ENCODE data around the gene HOXC9. TPM values are rescaled to one million over a fixed set of nuclear protein-coding genes. Genes with fewer than 3 reads are reported as not detected.

Gene HOXC9
- total RNA-seq, 1 experiment from 2014 or later = 6.0 TPM

DNA sequence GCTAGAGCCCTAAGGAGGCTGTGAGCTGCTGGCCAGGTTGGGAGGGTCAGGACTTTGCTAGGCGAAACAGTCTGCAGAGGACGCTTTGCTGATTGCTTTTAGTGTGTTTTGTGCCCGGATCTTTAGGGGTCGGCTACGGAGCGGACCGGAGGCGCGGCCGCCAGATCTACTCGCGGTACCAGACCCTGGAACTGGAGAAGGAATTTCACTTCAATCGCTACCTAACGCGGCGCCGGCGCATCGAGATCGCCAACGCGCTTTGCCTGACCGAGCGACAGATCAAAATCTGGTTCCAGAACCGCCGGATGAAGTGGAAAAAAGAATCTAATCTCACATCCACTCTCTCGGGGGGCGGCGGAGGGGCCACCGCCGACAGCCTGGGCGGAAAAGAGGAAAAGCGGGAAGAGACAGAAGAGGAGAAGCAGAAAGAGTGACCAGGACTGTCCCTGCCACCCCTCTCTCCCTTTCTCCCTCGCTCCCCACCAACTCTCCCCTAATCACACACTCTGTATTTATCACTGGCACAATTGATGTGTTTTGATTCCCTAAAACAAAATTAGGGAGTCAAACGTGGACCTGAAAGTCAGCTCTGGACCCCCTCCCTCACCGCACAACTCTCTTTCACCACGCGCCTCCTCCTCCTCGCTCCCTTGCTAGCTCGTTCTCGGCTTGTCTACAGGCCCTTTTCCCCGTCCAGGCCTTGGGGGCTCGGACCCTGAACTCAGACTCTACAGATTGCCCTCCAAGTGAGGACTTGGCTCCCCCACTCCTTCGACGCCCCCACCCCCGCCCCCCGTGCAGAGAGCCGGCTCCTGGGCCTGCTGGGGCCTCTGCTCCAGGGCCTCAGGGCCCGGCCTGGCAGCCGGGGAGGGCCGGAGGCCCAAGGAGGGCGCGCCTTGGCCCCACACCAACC is 29.8 kb downstream of the HOXC9 start:
- no peak overlapping the region for H3K4me3 Mint-ChIP-seq (ENCODE audit: unreplicated experiment)
- intact Hi-C loops (cut with micrococcal nuclease) = no loop called here
- no peaks in the 10 kb centered on the region for H3K9me3 Mint-ChIP-seq (ENCODE audit: unreplicated experiment)
- H3K4me1 Mint-ChIP-seq (ENCODE audit: insufficient read depth, unreplicated experiment) = peaks cover 5% of the 10 kb centered on the region
- DNase-seq (ENCODE audit: unreplicated experiment) = no peak
- H3K27me3 Mint-ChIP-seq (ENCODE audit: insufficient read depth, unreplicated experiment) = no peaks in the 10 kb centered on the region
- no peak overlapping the region for H3K27ac Mint-ChIP-seq (ENCODE audit: low read depth, unreplicated experiment)
- BruUV-seq (replicated peaks) = no TSS peak
- peaks cover 20% of the 10 kb centered on the region for H3K36me3 Mint-ChIP-seq (ENCODE audit: insufficient read depth, unreplicated experiment)
- POLR2A ChIA-PET = interaction anchor here (0.6 to 3.7 kb wide), 3 partner anchors 8 to 160 kb away, joined by 3 to 35 read pairs (median 3); no protein-coding TSS in a partner anchor
- TF ChIP-seq, protein P1, sequence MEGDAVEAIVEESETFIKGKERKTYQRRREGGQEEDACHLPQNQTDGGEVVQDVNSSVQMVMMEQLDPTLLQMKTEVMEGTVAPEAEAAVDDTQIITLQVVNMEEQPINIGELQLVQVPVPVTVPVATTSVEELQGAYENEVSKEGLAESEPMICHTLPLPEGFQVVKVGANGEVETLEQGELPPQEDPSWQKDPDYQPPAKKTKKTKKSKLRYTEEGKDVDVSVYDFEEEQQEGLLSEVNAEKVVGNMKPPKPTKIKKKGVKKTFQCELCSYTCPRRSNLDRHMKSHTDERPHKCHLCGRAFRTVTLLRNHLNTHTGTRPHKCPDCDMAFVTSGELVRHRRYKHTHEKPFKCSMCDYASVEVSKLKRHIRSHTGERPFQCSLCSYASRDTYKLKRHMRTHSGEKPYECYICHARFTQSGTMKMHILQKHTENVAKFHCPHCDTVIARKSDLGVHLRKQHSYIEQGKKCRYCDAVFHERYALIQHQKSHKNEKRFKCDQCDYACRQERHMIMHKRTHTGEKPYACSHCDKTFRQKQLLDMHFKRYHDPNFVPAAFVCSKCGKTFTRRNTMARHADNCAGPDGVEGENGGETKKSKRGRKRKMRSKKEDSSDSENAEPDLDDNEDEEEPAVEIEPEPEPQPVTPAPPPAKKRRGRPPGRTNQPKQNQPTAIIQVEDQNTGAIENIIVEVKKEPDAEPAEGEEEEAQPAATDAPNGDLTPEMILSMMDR (IDR thresholded peaks at IDR 0.05; ENCODE audit: unreplicated experiment) = no peak
- CTCF ChIA-PET = interaction anchor here (0.6 to 9.4 kb wide), 6 partner anchors 13 to 375 kb away, joined by 3 to 233 read pairs (median 20); partner anchors contain the start of genes HOXC8 and SMUG1

DNA sequence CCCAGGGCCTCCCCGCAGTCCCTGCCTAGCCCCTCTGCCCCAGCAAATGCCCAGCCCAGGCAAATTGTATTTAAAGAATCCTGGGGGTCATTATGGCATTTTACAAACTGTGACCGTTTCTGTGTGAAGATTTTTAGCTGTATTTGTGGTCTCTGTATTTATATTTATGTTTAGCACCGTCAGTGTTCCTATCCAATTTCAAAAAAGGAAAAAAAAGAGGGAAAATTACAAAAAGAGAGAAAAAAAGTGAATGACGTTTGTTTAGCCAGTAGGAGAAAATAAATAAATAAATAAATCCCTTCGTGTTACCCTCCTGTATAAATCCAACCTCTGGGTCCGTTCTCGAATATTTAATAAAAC is 30.5 kb downstream of the HOXC9 start:
- Mint-ChIP-seq H3K27me3 (ENCODE audit: insufficient read depth, unreplicated experiment) (no peaks in the 10 kb centered on the region), H3K4me1 (ENCODE audit: insufficient read depth, unreplicated experiment) (peaks cover 5% of the 10 kb centered on the region), H3K36me3 (ENCODE audit: insufficient read depth, unreplicated experiment) (peaks cover 20% of the 10 kb centered on the region), H3K27ac (ENCODE audit: low read depth, unreplicated experiment) (no peak overlapping the region), H3K4me3 (ENCODE audit: unreplicated experiment) (no peak overlapping the region), H3K9me3 (ENCODE audit: unreplicated experiment) (no peaks in the 10 kb centered on the region)
- CTCF ChIA-PET = interaction anchor here (3.4 to 9.4 kb wide), 3 partner anchors 23 to 176 kb away, joined by 33 to 233 read pairs (median 54); partner anchors contain the start of genes HOXC8 and SMUG1
- intact Hi-C loops (cut with micrococcal nuclease) = no loop called here
- no peak for DNase-seq (ENCODE audit: unreplicated experiment)
- POLR2A ChIA-PET = interaction anchor here (0.6 to 1.0 kb wide), 2 partner anchors 8 to 159 kb away, joined by 3 read pairs; no protein-coding TSS in a partner anchor
- no TSS peak for BruUV-seq (replicated peaks)
- TF ChIP-seq, protein P1 (IDR thresholded peaks at IDR 0.05; ENCODE audit: unreplicated experiment) = no peak

DNA sequence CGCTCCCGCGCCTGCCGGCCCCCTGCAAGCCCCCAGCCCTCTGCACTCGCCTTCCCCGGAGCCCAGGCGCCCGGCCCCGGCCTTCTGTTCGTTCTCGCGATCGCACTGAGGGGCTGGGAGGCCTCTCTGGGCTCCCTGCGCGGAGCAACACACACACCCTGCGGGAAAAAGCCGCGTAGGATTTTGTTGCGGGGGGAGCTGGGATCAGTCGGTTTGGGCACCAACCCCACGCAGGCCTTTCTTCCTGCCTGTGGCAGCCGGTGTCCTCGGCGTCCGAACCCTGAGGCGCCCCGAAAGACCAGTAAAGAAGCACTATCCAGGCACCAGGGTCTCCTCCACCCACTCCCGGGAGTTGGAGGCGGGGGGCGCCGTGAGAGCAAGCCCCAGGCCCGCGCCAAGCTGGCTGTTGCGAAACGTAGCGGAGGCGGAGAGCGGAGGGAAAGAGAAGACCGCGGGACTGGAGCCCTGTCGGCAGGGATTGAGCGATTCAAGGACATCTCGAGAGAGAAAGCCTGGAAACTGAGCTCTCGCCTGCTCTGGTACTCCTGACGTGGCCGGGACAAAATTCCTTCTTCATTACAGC is 31.0 kb downstream of the HOXC9 start:
- no peak overlapping the region for H3K4me3 Mint-ChIP-seq (ENCODE audit: unreplicated experiment)
- POLR2A ChIA-PET = interaction anchor here (0.7 to 2.6 kb wide), 3 partner anchors 9 to 98 kb away, joined by 3 to 31 read pairs (median 3); no protein-coding TSS in a partner anchor
- BruUV-seq (replicated peaks) = no TSS peak
- no peak for DNase-seq (ENCODE audit: unreplicated experiment)
- intact Hi-C loops (cut with micrococcal nuclease) = no loop called here
- H3K9me3 Mint-ChIP-seq (ENCODE audit: unreplicated experiment) = no peaks in the 10 kb centered on the region
- CTCF ChIA-PET = interaction anchor here (0.6 to 9.4 kb wide), 9 partner anchors 8 to 285 kb away, joined by 3 to 233 read pairs (median 7); partner anchors contain the start of genes HOXC8 and SMUG1
- H3K4me1 Mint-ChIP-seq (ENCODE audit: insufficient read depth, unreplicated experiment) = peaks cover 5% of the 10 kb centered on the region
- TF ChIP-seq, protein P1 (IDR thresholded peaks at IDR 0.05; ENCODE audit: unreplicated experiment) = no peak
- H3K27me3 Mint-ChIP-seq (ENCODE audit: insufficient read depth, unreplicated experiment) = no peaks in the 10 kb centered on the region
- peaks cover 20% of the 10 kb centered on the region for H3K36me3 Mint-ChIP-seq (ENCODE audit: insufficient read depth, unreplicated experiment)
- H3K27ac Mint-ChIP-seq (ENCODE audit: low read depth, unreplicated experiment) = no peak overlapping the region

DNA sequence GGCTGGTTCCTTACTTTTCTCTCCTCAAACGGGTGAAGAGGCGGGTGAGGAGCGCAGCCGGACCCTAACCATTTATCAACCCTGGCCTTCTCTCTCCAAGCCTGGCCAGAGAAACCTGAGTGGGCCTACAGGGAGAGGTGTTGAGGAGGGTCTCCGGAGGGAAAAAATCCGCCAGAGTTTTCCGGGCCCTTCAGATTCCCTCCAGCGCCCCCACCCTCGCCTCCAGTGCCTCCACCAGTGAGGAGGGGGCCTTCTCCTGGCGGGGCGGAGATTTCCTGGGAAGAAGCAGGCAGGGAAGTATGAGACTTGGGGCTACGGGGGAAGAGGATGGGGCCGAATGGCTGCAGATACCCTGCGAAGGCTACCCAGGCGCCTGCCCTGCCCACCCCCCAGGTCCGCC is 31.5 kb downstream of the HOXC9 start:
- peaks cover 5% of the 10 kb centered on the region for H3K4me1 Mint-ChIP-seq (ENCODE audit: insufficient read depth, unreplicated experiment)
- no peaks in the 10 kb centered on the region for H3K9me3 Mint-ChIP-seq (ENCODE audit: unreplicated experiment)
- DNase-seq (ENCODE audit: unreplicated experiment) = no peak
- H3K4me3 Mint-ChIP-seq (ENCODE audit: unreplicated experiment) = no peak overlapping the region
- H3K36me3 Mint-ChIP-seq (ENCODE audit: insufficient read depth, unreplicated experiment) = peaks cover 20% of the 10 kb centered on the region
- H3K27me3 Mint-ChIP-seq (ENCODE audit: insufficient read depth, unreplicated experiment) = no peaks in the 10 kb centered on the region
- ChIA-PET POLR2A (interaction anchor here (0.7 to 2.6 kb wide), 5 partner anchors 15 to 355 kb away, joined by 3 to 31 read pairs (median 4); partner anchors contain the start of gene SMUG1), CTCF (interaction anchor here (0.6 to 9.4 kb wide), 14 partner anchors 8 to 799 kb away, joined by 3 to 233 read pairs (median 5); partner anchors contain the start of genes HOXC8 and SMUG1)
- TF ChIP-seq, protein P1 (IDR thresholded peaks at IDR 0.05; ENCODE audit: unreplicated experiment) = no peak
- no peak overlapping the region for H3K27ac Mint-ChIP-seq (ENCODE audit: low read depth, unreplicated experiment)
- no TSS peak for BruUV-seq (replicated peaks)
- intact Hi-C loops (cut with micrococcal nuclease) = no loop called here
